ENCODE measurements around the gene TPST1. TPM values are rescaled to one million over a fixed set of nuclear protein-coding genes. Genes with fewer than 3 reads are reported as not detected.

The TPST1 gene
- total RNA-seq, 4 donors from 2014 or later: 5.2 to 20.0 (median 8.2) TPM

GRCh38 chr7:66198469-66198868 is 6.7 kb upstream of the TPST1 start:
- H3K27me3 ChIP-seq: no peaks in the 10 kb centered on the region
- no peak overlapping the region for H3K27ac ChIP-seq
- H3K4me1 ChIP-seq: no peaks in the 10 kb centered on the region
- H3K4me3 ChIP-seq: no peak overlapping the region
- peak; percentile 13 to 20 for DNase-seq (ENCODE audit: low spot score in 2 of 2)
- no peaks in the 10 kb centered on the region for H3K36me3 ChIP-seq
- TF ChIP-seq CTCF (IDR thresholded peaks at IDR 0.05) (no peak), POLR2A (IDR thresholded peaks at IDR 0.05) (no peak), EP300 (IDR thresholded peaks at IDR 0.05) (no peak), POLR2AphosphoS5 (IDR thresholded peaks at IDR 0.05) (no peak)
- H3K9me3 ChIP-seq: no peaks in the 10 kb centered on the region
- no CpG with 5 or more reads among the region's 2 CpGs for WGBS

GRCh38 chr7:66198956-66199355 is 6.2 kb upstream of the TPST1 start:
- Histone ChIP-seq H3K27ac (no peak overlapping the region), H3K4me1 (no peaks in the 10 kb centered on the region), H3K9me3 (no peaks in the 10 kb centered on the region), H3K36me3 (no peaks in the 10 kb centered on the region), H3K4me3 (no peak overlapping the region), H3K27me3 (no peaks in the 10 kb centered on the region)
- TF ChIP-seq CTCF (IDR thresholded peaks at IDR 0.05) (no peak), POLR2A (IDR thresholded peaks at IDR 0.05) (no peak), EP300 (IDR thresholded peaks at IDR 0.05) (no peak), POLR2AphosphoS5 (IDR thresholded peaks at IDR 0.05) (no peak)
- WGBS: 97% methylated on average over 4 of the region's 4 CpGs
- DNase-seq (ENCODE audit: low spot score in 2 of 2): peak in 1 of 2 donors; percentile 24

GRCh38 chr7:66202441-66202840 is 2.7 kb upstream of the TPST1 start:
- Histone ChIP-seq H3K9me3 (no peaks in the 10 kb centered on the region), H3K4me3 (no peak overlapping the region), H3K36me3 (no peaks in the 10 kb centered on the region), H3K27ac (no peak overlapping the region), H3K4me1 (peaks cover 21% of the 10 kb centered on the region), H3K27me3 (no peaks in the 10 kb centered on the region)
- peak in 1 of 2 donors; percentile 25 for DNase-seq (ENCODE audit: low spot score in 2 of 2)
- TF ChIP-seq POLR2AphosphoS5 (IDR thresholded peaks at IDR 0.05): no peak
- no peak for TF ChIP-seq EP300 (IDR thresholded peaks at IDR 0.05)
- no peak for TF ChIP-seq POLR2A (IDR thresholded peaks at IDR 0.05)
- TF ChIP-seq CTCF (IDR thresholded peaks at IDR 0.05): no peak
- WGBS: 67% methylated on average over 8 of the region's 8 CpGs

- TF ChIP-seq CTCF (IDR thresholded peaks at IDR 0.05): no peak
- TF ChIP-seq POLR2AphosphoS5 (IDR thresholded peaks at IDR 0.05): no peak
- TF ChIP-seq POLR2A (IDR thresholded peaks at IDR 0.05): no peak
- no peak for TF ChIP-seq EP300 (IDR thresholded peaks at IDR 0.05)
- 9% methylated on average over 22 of the region's 22 CpGs for WGBS
- DNase-seq (ENCODE audit: low spot score in 2 of 2): peak in 1 of 2 donors; percentile 68
- no peaks in the 10 kb centered on the region for H3K27me3 ChIP-seq
- peak overlapping the region; percentile 76 for H3K27ac ChIP-seq
- no peaks in the 10 kb centered on the region for H3K9me3 ChIP-seq
- peaks cover 31% of the 10 kb centered on the region for H3K4me1 ChIP-seq
- H3K4me3 ChIP-seq: peak overlapping the region; percentile 90
- H3K36me3 ChIP-seq: no peaks in the 10 kb centered on the region
Measured at GRCh38 chr7:66205741-66206090, 582 bp downstream of the TPST1 start.

GRCh38 chr7:66206119-66206933 is 1.2 kb downstream of the TPST1 start:
- no peaks in the 10 kb centered on the region for H3K36me3 ChIP-seq
- no peaks in the 10 kb centered on the region for H3K27me3 ChIP-seq
- DNase-seq (ENCODE audit: low spot score in 2 of 2): peak in 1 of 2 donors; percentile 43
- H3K9me3 ChIP-seq: no peaks in the 10 kb centered on the region
- peak overlapping the region; percentile 76 for H3K27ac ChIP-seq
- H3K4me1 ChIP-seq: peaks cover 31% of the 10 kb centered on the region
- TF ChIP-seq CTCF (IDR thresholded peaks at IDR 0.05) (no peak), EP300 (IDR thresholded peaks at IDR 0.05) (no peak), POLR2A (IDR thresholded peaks at IDR 0.05) (no peak), POLR2AphosphoS5 (IDR thresholded peaks at IDR 0.05) (no peak)
- H3K4me3 ChIP-seq: peak overlapping the region; percentile 90
- 44% methylated on average over 12 of the region's 12 CpGs for WGBS
